K562 (cell line): Measurements from ENCODE around the gene RBM5.

ENCODE experiments used
- CTCF ChIP-seq, 3 experiments: IDR thresholded peaks in 2 of 3; conservative IDR thresholded peaks in 1 of 3; 2 replicates each; pipeline ENCODE4 v1.5.1; 2011 to 2012; ENCODE audit warnings: low read length in 3 of 3, mild to moderate bottlenecking in 3 of 3, control low read depth in 2 of 3, improper control_type of control experiment in 1 of 3, inconsistent platforms in 1 of 3, low read depth in 1 of 3, mixed read lengths in 1 of 3, moderate library complexity in 1 of 3; ENCODE audit not compliant: insufficient read depth in 2 of 3
- GATA2 ChIP-seq: sonication (generic); formaldehyde crosslinking; IDR thresholded peaks from 2 replicates; pipeline ENCODE4 v1.4.0; 2020; ENCODE audit warnings: mild to moderate bottlenecking, missing genetic modification reagents
- JUN ChIP-seq, 2 experiments: sonication (generic) in 1 of 2; formaldehyde crosslinking in 1 of 2; IDR thresholded peaks; 2 replicates each; pipeline versions ENCODE4 v1.6.1 to v1.8.0; 2012 to 2022; ENCODE audit warnings: borderline replicate concordance in 2 of 2, mild to moderate bottlenecking in 2 of 2, improper control_type of control experiment in 1 of 2, low read depth in 1 of 2, low read length in 1 of 2, missing genetic modification reagents in 1 of 2
- KDM1A ChIP-seq, 2 experiments: fragments of 450-650 bp; IDR thresholded peaks; 2 replicates each; pipeline ENCODE4 v1.6.1; 2016; ENCODE audit warnings: mild to moderate bottlenecking in 2 of 2
- MAFK ChIP-seq: IDR thresholded peaks from 2 replicates; pipeline ENCODE4 v1.6.1; 2011; ENCODE audit warnings: low read length, improper control_type of control experiment
- NR1H2 ChIP-seq: sonication (generic); formaldehyde crosslinking; IDR thresholded peaks from 2 replicates; pipeline ENCODE4 v1.4.0; 2020; ENCODE audit warnings: mild to moderate bottlenecking, missing genetic modification reagents
- RBFOX2 ChIP-seq: fragments of 200-400 bp; formaldehyde crosslinking; IDR thresholded peaks from 2 replicates; pipeline ENCODE4 v1.6.1; 2017; ENCODE audit warnings: low read depth, mild to moderate bottlenecking, low read length, moderate library complexity
- SMC3 ChIP-seq: conservative IDR thresholded peaks from 2 replicates; pipeline ENCODE4 v1.6.1; 2011; ENCODE audit warnings: low read depth, low read length, improper control_type of control experiment; ENCODE audit not compliant: insufficient read depth
- SRSF1 ChIP-seq: fragments of 200-400 bp; formaldehyde crosslinking; IDR thresholded peaks from 2 replicates; pipeline ENCODE4 v1.6.1; 2017; ENCODE audit warnings: mild to moderate bottlenecking, low read depth, low read length, moderate library complexity
- TCF7L2 ChIP-seq: fragments of 150-350 bp; IDR thresholded peaks from 2 replicates; pipeline ENCODE4 v1.6.1; 2016; ENCODE audit warnings: low read depth, mild to moderate bottlenecking, low read length, moderate library complexity
- TEAD4 ChIP-seq, 2 experiments: sonication (generic) in 1 of 2; formaldehyde crosslinking in 1 of 2; IDR thresholded peaks; 2 replicates each; pipeline versions ENCODE4 v1.6.1 to v1.8.0; 2012 to 2022; ENCODE audit warnings: borderline replicate concordance in 1 of 2, inconsistent platforms in 1 of 2, low read length in 1 of 2, mild to moderate bottlenecking in 1 of 2, missing genetic modification reagents in 1 of 2
- ZBTB2 ChIP-seq: fragments of 450-650 bp; IDR thresholded peaks from 2 replicates; pipeline ENCODE4 v1.6.1; 2016; ENCODE audit warnings: antibody characterized with exemption
- ZBTB26 ChIP-seq: fragments of 450-650 bp; formaldehyde crosslinking; IDR thresholded peaks from 2 replicates; pipeline ENCODE4 v1.4.0; 2022; ENCODE audit warnings: missing genetic modification characterization
- ZBTB40 ChIP-seq, 2 experiments: fragments of 450-650 bp in 1 of 2; sonication (generic) in 1 of 2; formaldehyde crosslinking in 1 of 2; IDR thresholded peaks; 2 replicates each; pipeline versions ENCODE4 v1.7.1 to v1.9.0; 2016 to 2022; ENCODE audit warnings: inconsistent platforms in 1 of 2, mild to moderate bottlenecking in 1 of 2, missing genetic modification reagents in 1 of 2

- no peak for TF ChIP-seq RBFOX2
- no peak for TF ChIP-seq KDM1A (IDR thresholded peaks at IDR 0.05)
- no peak for TF ChIP-seq MAFK
- TF ChIP-seq JUN (IDR thresholded peaks at IDR 0.05; ENCODE audit: borderline replicate concordance, low read depth, low read length), result no peak
- TF ChIP-seq JUN (CRISPR knock-in tag; IDR thresholded peaks at IDR 0.05; ENCODE audit: borderline replicate concordance), result no peak
- no peak for TF ChIP-seq CTCF (IDR thresholded peaks at IDR 0.05 in 2 of 3, conservative IDR thresholded peaks at IDR 0.05 in 1 of 3; ENCODE audit: insufficient read depth in 2 of 3, low read depth in 1 of 3, low read length in 3 of 3)
- no peak for TF ChIP-seq ZBTB40 (IDR thresholded peaks at IDR 0.05)
- no peak for TF ChIP-seq ZBTB40 (CRISPR knock-in tag; IDR thresholded peaks at IDR 0.05)
- no peak for TF ChIP-seq ZBTB2
- no peak for TF ChIP-seq SRSF1
- TF ChIP-seq TEAD4 (IDR thresholded peaks at IDR 0.05; ENCODE audit: low read length), result no peak
- no peak for TF ChIP-seq TEAD4 (CRISPR knock-in tag; IDR thresholded peaks at IDR 0.05; ENCODE audit: borderline replicate concordance)
- no peak for TF ChIP-seq TCF7L2
- TF ChIP-seq GATA2, result no peak
- TF ChIP-seq ZBTB26 (CRISPR knock-in tag), result no peak
- no peak for TF ChIP-seq SMC3
- no peak for TF ChIP-seq NR1H2 (CRISPR knock-in tag)
Measured at GRCh38 chr3:50095352-50095998, 6.8 kb downstream of the RBM5 start.
